AG08396 (cell line): ENCODE data around the gene CA10.

Source experiments
- DNase-seq: peaks from one replicate; pipeline ENCODE4 v3.0.0; 2012; ENCODE audit warnings: low spot score, mixed read lengths

CA10 gene

GRCh38 chr17:51674579-51675255 is 483.8 kb downstream of the CA10 start:
- DNase-seq = no peak

DNA sequence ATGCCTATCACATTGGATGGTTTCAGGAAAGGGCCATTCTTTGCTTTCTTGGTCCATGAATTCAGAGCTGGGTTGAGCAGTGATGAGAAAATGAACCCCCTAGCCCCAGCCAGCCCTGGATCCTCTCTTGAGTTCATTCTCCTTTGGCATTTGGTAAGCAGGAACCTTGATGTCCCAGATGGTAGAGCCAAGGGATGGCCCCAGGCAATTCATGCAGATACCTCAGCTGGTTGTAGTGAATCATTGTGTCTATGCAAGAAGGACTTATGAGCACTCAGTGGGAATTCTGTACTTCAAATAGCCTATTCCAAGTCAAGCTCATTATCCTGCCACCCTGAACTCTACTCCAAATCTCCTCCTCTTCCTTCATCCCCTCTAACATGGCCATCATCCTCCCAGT is 485.4 kb downstream of the CA10 start:
- DNase-seq = no peak

DNA sequence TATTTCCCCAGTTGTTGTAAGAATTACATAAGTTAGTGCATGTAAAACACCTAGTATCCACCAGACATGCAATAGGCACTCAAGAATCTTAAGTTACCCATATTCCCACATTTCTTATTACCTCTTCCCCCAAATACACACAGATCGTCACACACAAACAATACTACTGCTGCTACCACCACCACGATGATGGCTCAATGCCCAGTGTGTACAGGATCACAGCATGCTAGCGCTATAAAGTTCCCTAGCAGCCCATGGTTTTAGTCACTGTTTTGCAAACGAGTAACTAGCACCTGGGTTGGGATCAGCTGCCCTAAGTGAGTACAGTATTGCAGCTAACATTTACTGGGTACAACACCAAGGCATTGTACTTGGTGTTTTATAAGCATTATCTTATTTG is 486.4 kb downstream of the CA10 start:
- DNase-seq = no peak

DNA sequence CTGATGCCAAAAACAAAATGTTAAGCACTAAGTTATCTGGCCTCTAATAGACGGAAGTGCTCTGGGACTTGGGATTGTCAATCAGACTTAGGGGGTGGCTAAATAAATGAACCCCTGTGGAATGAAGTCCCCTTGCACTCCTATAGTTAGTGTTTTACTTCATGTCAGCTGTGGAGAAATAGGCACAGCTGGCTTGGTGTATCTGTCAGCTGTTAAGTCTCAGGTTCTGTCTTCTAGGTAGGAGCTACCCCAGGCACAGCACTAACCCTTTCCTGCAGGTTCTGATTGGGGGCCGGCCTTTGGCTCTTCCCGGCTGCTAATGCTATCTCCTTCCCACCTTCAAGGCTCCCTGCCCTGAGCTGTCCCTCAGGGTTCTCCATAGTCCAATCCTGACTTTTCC is 487.6 kb downstream of the CA10 start:
- no peak for DNase-seq

DNA sequence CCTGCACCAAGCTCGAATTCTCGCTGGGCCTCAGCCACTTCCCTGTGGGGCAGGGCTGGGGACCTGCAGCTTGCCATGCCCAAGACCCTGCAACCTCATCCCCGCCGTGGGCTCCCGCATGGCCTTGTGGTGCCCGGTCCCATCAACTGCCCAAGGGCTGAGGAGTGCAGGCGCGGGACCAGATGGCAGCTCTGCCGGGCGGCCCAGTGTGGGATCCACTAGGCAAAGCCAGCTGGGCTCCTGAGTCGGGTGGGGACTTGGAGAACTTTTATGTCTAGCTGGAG is 489.6 kb downstream of the CA10 start:
- no peak for DNase-seq

GRCh38 chr17:51668155-51668962 is 490.2 kb downstream of the CA10 start:
- no peak for DNase-seq

GRCh38 chr17:51667706-51668083 is 490.8 kb downstream of the CA10 start:
- DNase-seq = no peak

- DNase-seq = no peak
These were observed 491.4 kb downstream of the CA10 start for GRCh38 chr17:51666971-51667705.

GRCh38 chr17:51662204-51663056 is 496.1 kb downstream of the CA10 start:
- no peak for DNase-seq

DNA sequence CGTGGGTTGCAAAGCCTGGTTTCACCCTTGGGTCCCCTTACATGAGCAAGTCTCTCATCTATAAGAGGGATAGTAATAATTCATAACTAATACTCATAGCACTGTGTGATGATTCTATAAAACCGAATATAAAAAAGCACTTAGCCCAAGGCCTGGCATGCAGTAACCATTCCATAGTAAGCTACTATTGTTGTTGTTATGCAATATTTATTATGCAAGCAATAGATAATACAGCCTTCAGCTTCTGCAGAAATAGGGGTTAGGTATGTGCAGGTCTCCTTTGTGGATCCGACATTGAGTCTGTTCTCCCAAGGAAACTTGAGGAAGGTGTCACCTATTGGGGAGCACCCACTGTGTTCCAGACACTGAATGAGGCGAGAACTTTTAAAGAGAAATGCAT is 497.1 kb downstream of the CA10 start:
- DNase-seq = no peak

DNA sequence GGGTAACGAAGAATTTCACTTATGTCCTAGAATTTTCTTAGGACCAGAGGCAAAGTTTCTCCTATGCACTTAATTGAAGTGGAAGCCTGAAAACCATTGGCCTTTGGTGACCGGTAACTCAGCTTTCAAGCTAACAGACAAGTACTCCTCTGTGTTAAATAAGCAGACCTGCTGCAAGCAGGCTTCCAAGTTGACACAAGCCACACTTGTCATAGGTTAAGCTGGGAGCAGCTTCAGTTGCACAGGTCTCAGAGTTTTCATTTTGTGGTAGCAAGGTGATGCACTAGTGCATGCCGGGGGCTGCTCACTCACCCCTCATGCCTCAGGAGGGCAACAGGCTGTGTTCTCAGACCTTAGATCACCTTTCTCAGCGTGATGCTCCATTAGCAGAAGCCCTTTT is 498.2 kb downstream of the CA10 start:
- DNase-seq = no peak

DNA sequence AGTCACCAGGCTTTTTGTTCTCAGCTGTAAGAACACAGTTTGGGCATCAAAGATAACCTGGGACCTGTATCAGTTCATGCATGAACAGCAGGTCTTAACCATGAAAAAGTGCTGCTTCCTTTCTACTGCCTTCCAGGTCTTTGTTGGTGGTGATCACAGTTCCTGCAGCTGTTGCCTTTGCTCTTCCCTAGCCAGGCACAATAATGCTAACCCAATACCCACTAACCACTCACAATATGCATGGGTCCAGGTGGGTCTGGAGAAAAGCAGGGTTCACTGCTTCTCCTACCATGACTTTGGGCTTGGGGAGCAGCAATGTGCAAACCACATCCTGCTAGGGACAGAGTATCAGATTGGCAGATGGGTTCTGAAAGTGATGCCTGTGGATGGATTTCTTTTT is 501.3 kb downstream of the CA10 start:
- DNase-seq = no peak

GRCh38 chr17:51653878-51654277 is 504.6 kb downstream of the CA10 start:
- DNase-seq = no peak

DNA sequence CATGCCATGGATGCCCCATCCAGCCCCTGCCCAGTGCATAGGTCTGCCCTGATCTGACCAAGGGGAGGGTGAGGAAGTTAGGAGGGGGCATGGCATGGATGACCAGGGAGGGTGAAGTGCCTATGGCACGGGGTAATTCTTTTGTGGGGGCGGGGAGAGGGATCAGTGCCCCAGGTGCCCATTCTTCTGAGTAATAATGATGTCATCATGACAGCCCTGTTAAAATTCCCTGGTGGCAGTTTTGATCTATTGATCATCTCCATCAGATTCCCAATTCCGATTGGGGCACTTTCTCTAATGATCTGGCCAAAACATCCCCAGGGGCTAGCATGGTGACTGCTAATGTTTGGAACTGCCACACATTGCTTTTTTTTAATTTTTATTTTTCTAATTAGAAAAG is 506.0 kb downstream of the CA10 start:
- no peak for DNase-seq

DNA sequence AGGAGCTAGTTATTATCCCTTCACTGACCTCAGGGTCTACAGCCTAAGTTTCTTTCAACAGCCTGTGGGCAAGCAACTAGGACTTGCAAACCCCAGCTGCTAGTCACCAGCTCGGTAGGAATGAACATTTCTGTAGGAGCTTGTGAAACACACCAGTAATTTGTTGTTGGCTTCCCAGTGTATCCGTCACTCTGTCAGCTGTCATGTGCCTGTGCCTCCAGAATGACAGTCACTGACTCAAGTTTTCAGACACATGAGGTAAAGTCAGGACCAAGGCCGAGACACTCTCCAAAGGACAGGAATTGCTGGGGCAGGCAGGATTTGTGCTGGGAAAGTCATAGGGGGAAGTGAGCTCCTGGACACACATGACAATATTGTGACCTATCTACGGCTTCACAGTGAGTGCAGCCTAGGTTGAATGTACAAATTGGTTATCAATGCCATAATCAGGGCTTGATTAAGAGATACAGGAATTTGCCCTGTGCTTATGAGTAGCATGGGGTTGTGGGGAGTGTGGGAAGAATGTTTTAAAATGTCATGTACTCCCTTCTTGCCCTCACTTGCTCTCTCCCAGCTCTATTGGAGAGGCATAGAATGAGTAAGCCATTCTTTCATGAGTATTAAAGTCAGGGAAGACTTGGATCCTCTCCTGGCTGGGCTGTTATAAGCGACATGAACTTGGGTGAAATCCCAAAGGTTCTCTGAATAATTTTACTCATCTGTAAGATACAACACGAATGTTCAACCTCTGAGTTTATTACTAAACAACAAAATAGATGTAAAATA is 506.8 kb downstream of the CA10 start:
- no peak for DNase-seq

DNA sequence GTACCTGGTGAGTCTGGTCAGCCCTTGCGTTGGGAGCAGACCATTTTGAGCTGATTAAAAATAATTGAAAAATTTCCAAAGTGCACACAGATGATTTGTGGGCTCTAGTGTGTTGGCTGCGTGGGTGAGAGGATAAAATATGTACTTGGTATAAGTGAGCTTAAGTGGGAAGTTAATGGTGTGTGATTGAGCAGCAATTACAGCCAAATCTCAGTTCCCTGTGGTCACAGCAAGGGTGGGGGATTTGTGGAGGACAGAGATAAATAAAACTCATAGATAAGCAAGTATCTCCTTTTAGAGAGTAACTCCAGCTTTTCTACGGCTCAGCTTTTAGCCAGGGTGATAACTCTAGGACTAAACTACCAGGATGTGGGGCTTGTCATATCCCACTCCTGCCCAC is 507.7 kb downstream of the CA10 start:
- no peak for DNase-seq

- no peak for DNase-seq
These were observed 508.3 kb downstream of the CA10 start for GRCh38 chr17:51650202-51650601.

- no peak for DNase-seq
These were observed 510.7 kb downstream of the CA10 start for GRCh38 chr17:51647826-51648225.

DNA sequence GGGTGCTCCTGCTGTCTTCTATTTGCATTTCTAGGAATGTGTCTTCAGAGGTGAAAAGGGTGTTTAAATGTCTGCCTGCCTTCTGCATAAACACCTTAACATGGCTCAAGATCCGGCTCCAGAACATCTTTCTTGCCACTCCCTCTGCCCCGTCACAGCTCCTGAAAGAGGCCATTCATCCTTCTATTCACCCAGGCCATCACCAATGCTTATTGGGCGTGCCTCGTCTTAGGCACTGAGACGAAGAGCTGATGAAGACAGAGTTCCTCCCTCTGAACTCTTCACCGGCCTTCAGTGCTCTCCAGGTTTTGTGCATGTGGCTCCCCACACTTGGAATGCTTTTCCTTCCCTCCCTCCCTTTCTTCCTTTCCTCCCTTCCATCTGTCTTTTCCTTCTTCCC is 511.4 kb downstream of the CA10 start:
- DNase-seq = no peak

DNA sequence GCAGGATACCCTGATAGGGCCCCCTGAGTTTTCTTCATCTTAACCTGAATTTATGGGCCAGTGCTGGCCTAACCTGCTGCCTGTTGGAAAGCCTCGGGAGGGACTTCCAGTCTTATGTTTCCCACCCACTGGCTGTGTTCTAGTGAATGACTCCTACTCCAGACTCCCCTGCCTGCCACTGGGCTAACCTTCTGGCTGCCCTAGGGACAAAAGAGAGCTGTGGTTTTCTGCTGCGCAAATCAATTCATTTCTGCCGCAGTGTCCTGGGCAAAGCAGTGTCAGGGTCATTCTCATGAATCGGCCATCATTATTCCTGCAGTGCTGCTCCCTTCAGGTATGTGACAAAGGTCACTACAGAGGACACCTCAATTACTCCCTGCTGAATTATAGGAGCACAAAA is 512.0 kb downstream of the CA10 start:
- no peak for DNase-seq

GRCh38 chr17:51645056-51645455 is 513.5 kb downstream of the CA10 start:
- DNase-seq = no peak
